ENCODE data around the gene LILRA2.

GRCh38 chr19:54573330-54573872, at the start of gene LILRA2:
- TF ChIP-seq ESRRG (CRISPR knock-in tag; IDR thresholded peaks at IDR 0.05): no peak
- TF ChIP-seq PATZ1 (CRISPR knock-in tag; IDR thresholded peaks at IDR 0.05; ENCODE audit: borderline replicate concordance): no peak
- TF ChIP-seq ZFP30 (CRISPR knock-in tag; IDR thresholded peaks at IDR 0.05): no peak
- TF ChIP-seq ARNTL (CRISPR knock-in tag; IDR thresholded peaks at IDR 0.05; ENCODE audit: borderline replicate concordance, low read depth): no peak
- TF ChIP-seq SNAI2 (CRISPR knock-in tag; IDR thresholded peaks at IDR 0.05): no peak
- no peak for TF ChIP-seq ZC3H10 (CRISPR knock-in tag; IDR thresholded peaks at IDR 0.05)
- no peak for TF ChIP-seq PPARA (CRISPR knock-in tag; IDR thresholded peaks at IDR 0.05; ENCODE audit: borderline replicate concordance)
- no peak for TF ChIP-seq POU6F1 (CRISPR knock-in tag; IDR thresholded peaks at IDR 0.05; ENCODE audit: borderline replicate concordance, low read depth)

Measured in SK-N-SH treated with all-trans-retinoic acid at 6 μM for 48 hours (cell line).